ENCODE results near the gene TDRD9. TPM values are rescaled to one million over a fixed set of nuclear protein-coding genes. Genes with fewer than 3 reads are reported as not detected.
A peak's percentile ranks its signal among the peaks of the same experiment; 100 is the strongest.

The TDRD9 gene
- total RNA-seq, 2 experiments from 2014 or later: 1.2 to 1.6 TPM

DNA sequence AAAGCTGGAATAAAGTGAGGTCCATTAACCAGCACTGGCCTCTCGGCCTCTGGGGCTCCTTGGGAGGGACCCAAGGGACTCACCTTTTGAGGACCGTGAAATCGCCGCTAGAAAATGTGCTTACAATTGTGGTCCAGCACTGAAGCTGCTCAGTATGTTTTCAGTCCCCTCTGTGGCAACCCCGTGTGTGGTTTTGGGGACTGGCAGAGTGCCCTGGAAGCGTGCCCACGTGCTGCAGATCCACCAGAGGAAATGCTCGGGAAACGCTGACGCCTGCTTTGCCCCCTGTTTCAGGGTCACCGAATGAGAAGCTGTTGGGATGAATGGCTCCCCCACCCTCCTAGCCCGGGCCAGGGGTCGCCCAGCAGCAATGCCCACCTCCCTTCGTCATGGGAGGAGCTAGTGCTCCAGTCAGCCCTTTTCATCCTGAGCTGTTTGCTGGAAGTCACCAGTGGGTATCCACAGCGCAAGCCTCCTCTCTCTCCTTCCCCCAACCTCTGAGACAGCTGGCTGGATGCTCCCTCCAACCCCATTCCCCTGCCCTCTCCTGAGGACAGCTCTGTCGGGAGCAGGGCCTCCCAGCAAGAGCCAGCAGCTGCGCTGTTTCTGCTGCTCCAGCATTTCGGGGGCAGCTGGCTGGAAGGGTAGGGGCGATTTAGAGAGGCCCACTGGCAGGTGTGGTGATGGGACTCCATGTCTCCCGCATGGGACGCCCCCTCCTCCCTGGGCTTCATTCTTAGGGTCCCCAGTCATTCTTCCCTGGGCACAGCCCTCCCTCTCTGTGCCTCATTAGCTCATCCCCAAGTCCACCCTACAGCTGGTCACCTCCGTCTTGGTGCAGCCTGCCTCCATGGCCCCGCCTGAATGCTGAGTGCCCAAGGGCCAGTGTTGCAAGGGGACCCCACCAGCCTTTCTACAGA, 47.6 kb upstream of the TDRD9 start:
- Mint-ChIP-seq H3K36me3 (ENCODE audit: low read depth) (no peaks in the 10 kb centered on the region), H3K9me3 (no peaks in the 10 kb centered on the region), H3K4me1 (ENCODE audit: low read depth) (peaks cover 19% of the 10 kb centered on the region), H3K27me3 (peaks cover 4% of the 10 kb centered on the region), H3K4me3 (peak overlapping the region; percentile 24), H3K27ac (no peak overlapping the region)
- intact Hi-C loops (cut with micrococcal nuclease): no loop called here
- ChIA-PET POLR2A (interaction anchor here (0.5 kb wide), 1 partner anchor 16 kb away, joined by 3 read pairs; no protein-coding TSS in a partner anchor), CTCF (interaction anchor here (0.8 to 6.1 kb wide), 4 partner anchors 8 to 28 kb away, joined by 3 to 34 read pairs (median 3); no protein-coding TSS in a partner anchor)
- ATAC-seq (no peak), DNase-seq (peak; percentile 41)
- TF ChIP-seq, protein P1, sequence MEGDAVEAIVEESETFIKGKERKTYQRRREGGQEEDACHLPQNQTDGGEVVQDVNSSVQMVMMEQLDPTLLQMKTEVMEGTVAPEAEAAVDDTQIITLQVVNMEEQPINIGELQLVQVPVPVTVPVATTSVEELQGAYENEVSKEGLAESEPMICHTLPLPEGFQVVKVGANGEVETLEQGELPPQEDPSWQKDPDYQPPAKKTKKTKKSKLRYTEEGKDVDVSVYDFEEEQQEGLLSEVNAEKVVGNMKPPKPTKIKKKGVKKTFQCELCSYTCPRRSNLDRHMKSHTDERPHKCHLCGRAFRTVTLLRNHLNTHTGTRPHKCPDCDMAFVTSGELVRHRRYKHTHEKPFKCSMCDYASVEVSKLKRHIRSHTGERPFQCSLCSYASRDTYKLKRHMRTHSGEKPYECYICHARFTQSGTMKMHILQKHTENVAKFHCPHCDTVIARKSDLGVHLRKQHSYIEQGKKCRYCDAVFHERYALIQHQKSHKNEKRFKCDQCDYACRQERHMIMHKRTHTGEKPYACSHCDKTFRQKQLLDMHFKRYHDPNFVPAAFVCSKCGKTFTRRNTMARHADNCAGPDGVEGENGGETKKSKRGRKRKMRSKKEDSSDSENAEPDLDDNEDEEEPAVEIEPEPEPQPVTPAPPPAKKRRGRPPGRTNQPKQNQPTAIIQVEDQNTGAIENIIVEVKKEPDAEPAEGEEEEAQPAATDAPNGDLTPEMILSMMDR (IDR thresholded peaks at IDR 0.05): no peak

DNA sequence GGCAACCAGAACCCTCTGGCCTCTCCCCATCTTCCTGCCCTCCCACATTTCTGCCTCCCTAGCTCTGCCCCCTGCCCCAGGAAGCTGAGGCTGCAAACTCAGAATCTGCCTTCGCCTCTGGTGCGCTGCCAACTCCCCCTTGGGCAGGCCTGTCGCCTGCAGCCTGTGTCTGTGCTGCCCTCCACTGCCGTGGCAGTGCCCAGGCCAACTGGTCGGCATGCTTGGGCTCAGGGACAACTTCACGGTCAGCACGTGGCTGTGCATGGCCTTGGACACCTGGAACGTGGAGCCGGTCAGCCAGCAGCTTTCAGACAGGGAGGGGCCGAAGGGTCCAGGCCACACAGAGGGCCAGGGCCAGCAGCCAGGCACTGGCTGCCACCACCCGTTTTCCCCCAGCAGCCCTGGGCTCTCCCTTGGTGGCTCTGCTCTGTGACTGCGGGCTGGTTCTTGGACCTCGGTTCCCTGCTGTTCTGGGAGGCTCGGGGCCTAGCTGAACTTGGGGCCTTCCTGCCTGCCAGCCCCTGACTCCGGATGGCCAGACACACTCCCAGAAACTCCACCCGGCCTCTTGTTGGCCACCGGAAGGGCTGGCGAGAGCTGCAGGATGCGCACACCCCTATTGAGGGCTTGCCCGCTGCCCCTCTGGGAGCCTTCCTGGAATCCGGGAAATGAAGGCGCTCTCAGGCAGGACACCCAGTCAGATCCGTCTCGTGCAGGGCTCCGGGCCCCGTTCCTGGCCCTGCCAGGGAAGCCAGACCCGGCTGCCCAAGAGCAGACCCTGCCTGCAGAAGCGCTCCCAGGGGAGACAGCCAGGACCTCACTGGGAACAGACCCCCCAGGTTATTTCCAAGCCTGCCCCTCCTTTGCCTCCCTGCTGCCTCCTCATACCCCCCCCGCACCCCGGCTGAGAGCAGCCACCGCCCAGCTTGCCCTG, 46.7 kb upstream of the TDRD9 start:
- ChIA-PET CTCF (interaction anchor here (0.8 to 6.1 kb wide), 4 partner anchors 9 to 29 kb away, joined by 3 to 34 read pairs (median 4); no protein-coding TSS in a partner anchor), POLR2A (interaction anchor here (0.9 kb wide), 1 partner anchor 9 kb away, joined by 4 read pairs; no protein-coding TSS in a partner anchor)
- ATAC-seq (no peak), DNase-seq (no peak)
- no peaks in the 10 kb centered on the region for H3K36me3 Mint-ChIP-seq (ENCODE audit: low read depth)
- peaks cover 4% of the 10 kb centered on the region for H3K27me3 Mint-ChIP-seq
- H3K4me1 Mint-ChIP-seq (ENCODE audit: low read depth): peaks cover 19% of the 10 kb centered on the region
- intact Hi-C loops (cut with micrococcal nuclease): no loop called here
- H3K9me3 Mint-ChIP-seq: no peaks in the 10 kb centered on the region
- no peak overlapping the region for H3K27ac Mint-ChIP-seq
- TF ChIP-seq, protein P1 (IDR thresholded peaks at IDR 0.05): no peak
- no peak overlapping the region for H3K4me3 Mint-ChIP-seq

DNA sequence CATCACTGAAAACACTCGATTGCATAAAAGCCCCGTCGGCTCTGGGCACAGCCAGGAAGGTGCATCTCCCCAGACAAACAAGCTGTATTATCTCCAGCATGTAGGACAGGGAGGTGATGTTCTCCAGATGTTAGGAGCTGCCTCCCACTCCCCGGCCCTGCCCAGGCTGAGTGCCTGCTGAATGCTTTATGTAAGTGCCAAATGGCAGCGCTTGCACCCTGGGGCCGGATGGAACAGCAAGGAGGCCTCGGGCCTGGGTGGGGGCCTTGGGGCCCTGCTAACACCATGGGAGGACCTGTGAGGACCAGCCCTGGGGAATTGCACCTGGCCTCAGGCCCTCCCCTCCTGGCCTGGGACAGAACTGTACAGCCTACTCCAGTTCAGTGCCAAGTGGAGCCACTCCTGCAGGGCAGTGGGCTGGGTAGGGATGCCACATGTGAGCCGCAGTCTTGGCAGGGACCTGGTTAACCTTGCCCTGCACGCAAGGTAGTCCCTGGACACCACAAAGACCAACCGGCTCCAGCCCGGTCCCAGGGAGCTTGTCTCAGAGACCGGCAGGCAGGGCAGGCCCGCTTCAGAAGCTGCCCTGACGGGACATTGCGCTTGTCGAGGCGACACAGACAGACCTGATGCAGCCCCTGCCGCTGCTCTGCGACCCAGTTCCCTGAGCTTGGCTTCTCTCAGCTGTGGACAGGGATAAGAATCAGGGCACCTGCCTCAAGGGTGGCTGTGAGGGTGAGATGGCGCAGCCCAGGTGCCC, 45.6 kb upstream of the TDRD9 start:
- H3K4me3 Mint-ChIP-seq: no peak overlapping the region
- ChIA-PET POLR2A (interaction anchor here (0.9 kb wide), 1 partner anchor 10 kb away, joined by 4 read pairs; no protein-coding TSS in a partner anchor), CTCF (interaction anchor here (1.2 kb wide), 2 partner anchors 18 to 28 kb away, joined by 3 to 5 read pairs; no protein-coding TSS in a partner anchor)
- H3K9me3 Mint-ChIP-seq: no peaks in the 10 kb centered on the region
- H3K27me3 Mint-ChIP-seq: peaks cover 4% of the 10 kb centered on the region
- no peak for ATAC-seq
- intact Hi-C loops (cut with micrococcal nuclease): no loop called here
- no peak for DNase-seq
- no peak overlapping the region for H3K27ac Mint-ChIP-seq
- TF ChIP-seq, protein P1 (IDR thresholded peaks at IDR 0.05): no peak
- peaks cover 19% of the 10 kb centered on the region for H3K4me1 Mint-ChIP-seq (ENCODE audit: low read depth)
- H3K36me3 Mint-ChIP-seq (ENCODE audit: low read depth): no peaks in the 10 kb centered on the region

DNA sequence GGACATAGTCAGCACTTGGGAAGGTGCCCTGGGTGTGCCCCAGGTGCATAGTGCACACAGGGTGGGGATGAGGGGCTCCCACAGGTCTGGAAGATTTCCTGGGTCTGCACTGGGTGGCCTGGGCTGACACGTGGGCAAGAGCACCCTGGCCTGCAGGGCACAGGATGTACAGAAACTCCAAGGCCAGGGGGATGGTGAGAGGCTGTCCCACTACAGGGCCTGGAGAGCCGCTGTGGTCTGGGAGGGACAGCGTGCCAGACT, 45.1 kb upstream of the TDRD9 start:
- no peak for ATAC-seq
- H3K27me3 Mint-ChIP-seq: peaks cover 4% of the 10 kb centered on the region
- POLR2A ChIA-PET: no interaction called here
- H3K27ac Mint-ChIP-seq: no peak overlapping the region
- intact Hi-C loops (cut with micrococcal nuclease): no loop called here
- CTCF ChIA-PET: interaction anchor here (0.9 kb wide), 1 partner anchor 18 kb away, joined by 3 read pairs; no protein-coding TSS in a partner anchor
- H3K4me1 Mint-ChIP-seq (ENCODE audit: low read depth): peaks cover 19% of the 10 kb centered on the region
- no peak for DNase-seq
- no peak overlapping the region for H3K4me3 Mint-ChIP-seq
- no peaks in the 10 kb centered on the region for H3K9me3 Mint-ChIP-seq
- no peaks in the 10 kb centered on the region for H3K36me3 Mint-ChIP-seq (ENCODE audit: low read depth)
- TF ChIP-seq, protein P1 (IDR thresholded peaks at IDR 0.05): no peak

Data from activated CD8-positive, alpha-beta T cell treated with anti-CD3 and anti-CD28 coated beads for 36 hours (primary cell).